Measurements from ENCODE around the gene WDR72. TPM values are rescaled to one million over a fixed set of nuclear protein-coding genes. Genes with fewer than 3 reads are reported as not detected.

The WDR72 gene
- total and polyA plus RNA-seq, 2 of the 13 experiments (the other 11 are each of a cell fraction or from before 2014, with no cell fraction given), result 0.21 to 0.60 TPM

DNA sequence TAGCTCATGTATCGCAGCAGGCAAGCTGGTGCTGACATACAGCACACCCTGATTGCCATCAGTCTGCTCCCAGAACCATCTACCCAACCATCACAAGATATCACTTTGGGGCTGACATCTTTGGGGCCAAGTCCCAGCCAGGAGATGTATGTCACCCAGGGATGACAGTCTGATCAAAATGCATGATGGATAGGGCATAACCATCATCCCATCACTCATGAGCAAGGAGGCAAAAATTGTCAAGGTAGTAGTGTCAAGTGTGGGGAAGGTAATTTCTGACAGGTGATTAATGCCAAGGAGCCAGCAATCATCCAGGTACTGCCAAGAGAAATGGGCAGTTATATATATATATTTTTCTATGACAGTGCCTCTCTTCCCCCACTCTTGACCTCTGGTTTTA is 277.4 kb downstream of the WDR72 start (continued):
- TF ChIP-seq ZSCAN30 (CRISPR knock-in tag; IDR thresholded peaks at IDR 0.05) (no peak), BATF2 (CRISPR knock-in tag; IDR thresholded peaks at IDR 0.05) (no peak), SP5 (CRISPR knock-in tag; IDR thresholded peaks at IDR 0.05; ENCODE audit: borderline replicate concordance, low read depth) (no peak), FOSL1 (CRISPR knock-in tag; IDR thresholded peaks at IDR 0.05; ENCODE audit: borderline replicate concordance) (no peak), ZNF44 (CRISPR knock-in tag; IDR thresholded peaks at IDR 0.05) (no peak), HOXD1 (CRISPR knock-in tag; IDR thresholded peaks at IDR 0.05) (no peak), ZNF264 (CRISPR knock-in tag; IDR thresholded peaks at IDR 0.05) (no peak), SSRP1 (CRISPR knock-in tag; IDR thresholded peaks at IDR 0.05) (no peak), ZFYVE20 (CRISPR knock-in tag; IDR thresholded peaks at IDR 0.05; ENCODE audit: borderline replicate concordance, low read depth) (no peak), THAP11 (CRISPR knock-in tag; IDR thresholded peaks at IDR 0.05) (no peak), ZNF556 (CRISPR knock-in tag; IDR thresholded peaks at IDR 0.05; ENCODE audit: borderline replicate concordance) (no peak), PHB2 (IDR thresholded peaks at IDR 0.05; ENCODE audit: partially characterized antibody) (no peak)
- TF ChIP-seq, protein P1, sequence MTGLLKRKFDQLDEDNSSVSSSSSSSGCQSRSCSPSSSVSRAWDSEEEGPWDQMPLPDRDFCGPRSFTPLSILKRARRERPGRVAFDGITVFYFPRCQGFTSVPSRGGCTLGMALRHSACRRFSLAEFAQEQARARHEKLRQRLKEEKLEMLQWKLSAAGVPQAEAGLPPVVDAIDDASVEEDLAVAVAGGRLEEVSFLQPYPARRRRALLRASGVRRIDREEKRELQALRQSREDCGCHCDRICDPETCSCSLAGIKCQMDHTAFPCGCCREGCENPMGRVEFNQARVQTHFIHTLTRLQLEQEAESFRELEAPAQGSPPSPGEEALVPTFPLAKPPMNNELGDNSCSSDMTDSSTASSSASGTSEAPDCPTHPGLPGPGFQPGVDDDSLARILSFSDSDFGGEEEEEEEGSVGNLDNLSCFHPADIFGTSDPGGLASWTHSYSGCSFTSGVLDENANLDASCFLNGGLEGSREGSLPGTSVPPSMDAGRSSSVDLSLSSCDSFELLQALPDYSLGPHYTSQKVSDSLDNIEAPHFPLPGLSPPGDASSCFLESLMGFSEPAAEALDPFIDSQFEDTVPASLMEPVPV (CRISPR knock-in tag; IDR thresholded peaks at IDR 0.05), result no peak
- TF ChIP-seq, protein P2, sequence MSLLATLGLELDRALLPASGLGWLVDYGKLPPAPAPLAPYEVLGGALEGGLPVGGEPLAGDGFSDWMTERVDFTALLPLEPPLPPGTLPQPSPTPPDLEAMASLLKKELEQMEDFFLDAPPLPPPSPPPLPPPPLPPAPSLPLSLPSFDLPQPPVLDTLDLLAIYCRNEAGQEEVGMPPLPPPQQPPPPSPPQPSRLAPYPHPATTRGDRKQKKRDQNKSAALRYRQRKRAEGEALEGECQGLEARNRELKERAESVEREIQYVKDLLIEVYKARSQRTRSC (CRISPR knock-in tag; IDR thresholded peaks at IDR 0.05; ENCODE audit: low read depth), result no peak

Data from HepG2 (cell line).